Activated naive CD4-positive, alpha-beta T cell treated with anti-CD3 and anti-CD28 coated beads for 36 hours (primary cell): ENCODE measurements around the gene L3MBTL1. TPM values are rescaled to one million over a fixed set of nuclear protein-coding genes. Genes with fewer than 3 reads are reported as not detected.
"Not testable (repeated sequence)": the region's sequence is repeated elsewhere in the genome, so short reads cannot be mapped to it uniquely, and the experiment has no call there.

ENCODE experiments used
- CTCF ChIA-PET: fragments of 350-600 bp; sonication (Branson Sonifier 250); formaldehyde crosslinking; loops from one replicate; lab custom pipeline; 2021; ENCODE audit warnings: antibody characterized with exemption; lab: Charles Lee
- DNase-seq: peaks from one replicate; pipeline ENCODE4 v3.0.0-alpha.2; 2020
- H3K27ac Mint-ChIP-seq: one replicate; pipeline ENCODE4 v1.8.0; 2021; ENCODE audit warnings: mild to moderate bottlenecking, mixed read lengths
- H3K27me3 Mint-ChIP-seq: one replicate; pipeline ENCODE4 v1.8.0; 2021; ENCODE audit warnings: low read depth, mixed read lengths
- H3K36me3 Mint-ChIP-seq: one replicate; pipeline ENCODE4 v1.8.0; 2021; ENCODE audit warnings: low read depth, mixed read lengths
- H3K4me1 Mint-ChIP-seq: one replicate; pipeline ENCODE4 v1.8.0; 2021; ENCODE audit warnings: low read depth, mixed read lengths
- H3K4me3 Mint-ChIP-seq: one replicate; pipeline ENCODE4 v1.8.0; 2021; ENCODE audit warnings: mild to moderate bottlenecking, moderate library complexity, mixed read lengths
- H3K9me3 Mint-ChIP-seq: one replicate; pipeline ENCODE4 v1.8.0; 2021; ENCODE audit warnings: mixed read lengths
- intact Hi-C: fragments of 100-400 bp; cut with micrococcal nuclease; formaldehyde crosslinking; loops from one replicate; pipeline ENCODE4 v1.15.1; 2023
- total RNA-seq, 2 experiments: library from RNA; stranded (reverse); gene quantifications; one replicate each; pipeline ENCODE4 v1.2.3, GENCODE V29; 2021

The L3MBTL1 gene
- total RNA-seq, 2 experiments from 2014 or later, result 4.7 to 7.3 TPM

- Mint-ChIP-seq H3K36me3 (peaks cover 33% of the 10 kb centered on the region), H3K4me1 (peaks cover 15% of the 10 kb centered on the region), H3K9me3 (no peaks in the 10 kb centered on the region), H3K27me3 (no peaks in the 10 kb centered on the region), H3K27ac (no peak overlapping the region), H3K4me3 (no peak overlapping the region)
- CTCF ChIA-PET, result no interaction called here
- intact Hi-C loops, result no loop called here
- DNase-seq, result no peak
Measured at GRCh38 chr20:43467589-43467988, 39.9 kb upstream of the L3MBTL1 start.

GRCh38 chr20:43472671-43473380, 34.7 kb upstream of the L3MBTL1 start:
- no peaks in the 10 kb centered on the region for H3K27me3 Mint-ChIP-seq

GRCh38 chr20:43473381-43473704, 34.2 kb upstream of the L3MBTL1 start:
- CTCF ChIA-PET, result no interaction called here
- intact Hi-C loops, result no loop called here
- Mint-ChIP-seq H3K27ac (no peak overlapping the region), H3K4me3 (no peak overlapping the region), H3K36me3 (peaks cover 5% of the 10 kb centered on the region), H3K9me3 (no peaks in the 10 kb centered on the region), H3K27me3 (no peaks in the 10 kb centered on the region), H3K4me1 (peaks cover 9% of the 10 kb centered on the region)
- DNase-seq, result no peak

More at GRCh38 chr20:43472671-43473380, 34.7 kb upstream of the L3MBTL1 start:
- intact Hi-C loops, result no loop called here
- Mint-ChIP-seq H3K4me1 (peaks cover 9% of the 10 kb centered on the region), H3K4me3 (no peak overlapping the region), H3K36me3 (peaks cover 5% of the 10 kb centered on the region), H3K27ac (no peak overlapping the region), H3K9me3 (no peaks in the 10 kb centered on the region)
- CTCF ChIA-PET, result no interaction called here
- DNase-seq, result no peak

GRCh38 chr20:43477193-43477592, 30.3 kb upstream of the L3MBTL1 start:
- intact Hi-C loops, result no loop called here
- peaks cover 1% of the 10 kb centered on the region for H3K36me3 Mint-ChIP-seq
- H3K9me3 Mint-ChIP-seq, result no peaks in the 10 kb centered on the region
- H3K4me1 Mint-ChIP-seq, result peaks cover 9% of the 10 kb centered on the region
- no peak overlapping the region for H3K27ac Mint-ChIP-seq
- no peak for DNase-seq
- H3K27me3 Mint-ChIP-seq, result no peaks in the 10 kb centered on the region
- CTCF ChIA-PET, result interaction anchor here (1.8 kb wide), 1 partner anchor 68 kb away, joined by 4 read pairs; no protein-coding TSS in a partner anchor
- H3K4me3 Mint-ChIP-seq, result no peak overlapping the region

GRCh38 chr20:43477619-43478018, 29.9 kb upstream of the L3MBTL1 start:
- intact Hi-C loops, result no loop called here
- H3K4me1 Mint-ChIP-seq, result peaks cover 8% of the 10 kb centered on the region
- no peak overlapping the region for H3K27ac Mint-ChIP-seq
- H3K9me3 Mint-ChIP-seq, result no peaks in the 10 kb centered on the region
- DNase-seq, result no peak
- CTCF ChIA-PET, result interaction anchor here (1.8 kb wide), 1 partner anchor 69 kb away, joined by 4 read pairs; no protein-coding TSS in a partner anchor
- no peak overlapping the region for H3K4me3 Mint-ChIP-seq
- peaks cover 1% of the 10 kb centered on the region for H3K36me3 Mint-ChIP-seq
- no peaks in the 10 kb centered on the region for H3K27me3 Mint-ChIP-seq

GRCh38 chr20:43490038-43490437, 17.5 kb upstream of the L3MBTL1 start:
- Mint-ChIP-seq H3K9me3 (peaks cover 16% of the 10 kb centered on the region), H3K27ac (no peak overlapping the region), H3K36me3 (no peaks in the 10 kb centered on the region), H3K4me3 (no peak overlapping the region), H3K27me3 (no peaks in the 10 kb centered on the region), H3K4me1 (peaks cover 4% of the 10 kb centered on the region)
- intact Hi-C loops, result loop anchor here (5.0 kb wide), 1 partner anchor 33 kb away; the partner anchor contains the start of gene SRSF6
- CTCF ChIA-PET, result interaction anchor here (1.4 kb wide), 1 partner anchor 48 kb away, joined by 5 read pairs; no protein-coding TSS in a partner anchor
- DNase-seq, result no peak

GRCh38 chr20:43492101-43492500, 15.4 kb upstream of the L3MBTL1 start:
- no peak for DNase-seq
- H3K27ac Mint-ChIP-seq, result no peak overlapping the region
- no peak overlapping the region for H3K4me3 Mint-ChIP-seq
- peaks cover 4% of the 10 kb centered on the region for H3K4me1 Mint-ChIP-seq
- peaks cover 13% of the 10 kb centered on the region for H3K9me3 Mint-ChIP-seq
- CTCF ChIA-PET, result no interaction called here
- intact Hi-C loops, result loop anchor here (1.0 to 5.0 kb wide), 2 partner anchors 22 to 35 kb away; partner anchors contain the start of gene SRSF6
- H3K27me3 Mint-ChIP-seq, result no peaks in the 10 kb centered on the region
- H3K36me3 Mint-ChIP-seq, result no peaks in the 10 kb centered on the region

GRCh38 chr20:43495388-43495787, 12.1 kb upstream of the L3MBTL1 start:
- DNase-seq, result no peak
- Mint-ChIP-seq H3K4me1 (peaks cover 4% of the 10 kb centered on the region), H3K4me3 (no peak overlapping the region), H3K27ac (no peak overlapping the region), H3K27me3 (no peaks in the 10 kb centered on the region), H3K36me3 (no peaks in the 10 kb centered on the region), H3K9me3 (peaks cover 5% of the 10 kb centered on the region)
- intact Hi-C loops, result no loop called here
- CTCF ChIA-PET, result no interaction called here

GRCh38 chr20:43502021-43502420, 5.5 kb upstream of the L3MBTL1 start:
- CTCF ChIA-PET, H3K9me3 Mint-ChIP-seq, H3K4me3 Mint-ChIP-seq, H3K36me3 Mint-ChIP-seq, H3K4me1 Mint-ChIP-seq, H3K27ac Mint-ChIP-seq, intact Hi-C loops, DNase-seq: not testable (repeated sequence)
- H3K27me3 Mint-ChIP-seq, result peaks cover 17% of the 10 kb centered on the region

- Mint-ChIP-seq H3K36me3 (no peaks in the 10 kb centered on the region), H3K27me3 (peaks cover 32% of the 10 kb centered on the region), H3K4me1 (peaks cover 2% of the 10 kb centered on the region), H3K27ac (no peak overlapping the region), H3K9me3 (no peaks in the 10 kb centered on the region), H3K4me3 (no peak overlapping the region)
- CTCF ChIA-PET, result no interaction called here
- no peak for DNase-seq
- intact Hi-C loops, result no loop called here
Measured at GRCh38 chr20:43506238-43506637, 1.3 kb upstream of the L3MBTL1 start.

- CTCF ChIA-PET, result interaction anchor here (0.5 kb wide), 1 partner anchor 141 kb away, joined by 3 read pairs; no protein-coding TSS in a partner anchor
- Mint-ChIP-seq H3K9me3 (no peaks in the 10 kb centered on the region), H3K27ac (no peak overlapping the region), H3K27me3 (peaks cover 32% of the 10 kb centered on the region), H3K36me3 (no peaks in the 10 kb centered on the region), H3K4me3 (peak overlapping the region; percentile 61), H3K4me1 (peaks cover 2% of the 10 kb centered on the region)
- DNase-seq, result peak; percentile 17
- intact Hi-C loops, result no loop called here
Measured at GRCh38 chr20:43508106-43508505, 609 bp downstream of the L3MBTL1 start.

- Mint-ChIP-seq H3K9me3 (no peaks in the 10 kb centered on the region), H3K4me1 (peaks cover 2% of the 10 kb centered on the region), H3K36me3 (no peaks in the 10 kb centered on the region), H3K27me3 (peaks cover 32% of the 10 kb centered on the region), H3K4me3 (peak overlapping the region; percentile 33), H3K27ac (no peak overlapping the region)
- intact Hi-C loops, result no loop called here
- CTCF ChIA-PET, result no interaction called here
- no peak for DNase-seq
Measured at GRCh38 chr20:43508604-43509040, 1.1 kb downstream of the L3MBTL1 start.

- H3K27ac Mint-ChIP-seq, result no peak overlapping the region
- peaks cover 15% of the 10 kb centered on the region for H3K27me3 Mint-ChIP-seq
- no peak for DNase-seq
- H3K4me1 Mint-ChIP-seq, result peaks cover 15% of the 10 kb centered on the region
- intact Hi-C loops, result no loop called here
- peaks cover 4% of the 10 kb centered on the region for H3K36me3 Mint-ChIP-seq
- H3K4me3 Mint-ChIP-seq, result no peak overlapping the region
- no peaks in the 10 kb centered on the region for H3K9me3 Mint-ChIP-seq
- CTCF ChIA-PET, result no interaction called here
Measured at GRCh38 chr20:43511879-43512278, 4.4 kb downstream of the L3MBTL1 start.
